Neural cell (in vitro differentiated cells): Measurements from ENCODE around the gene FGB. TPM values are rescaled to one million over a fixed set of nuclear protein-coding genes. Genes with fewer than 3 reads are reported as not detected.

ENCODE experiments used
- H2AFZ ChIP-seq: fragments of 200-600, 300-800 bp; sonication (generic), shearing (Covaris generic); 2 replicates; pipeline ENCODE4 v1.6.0; 2014; ENCODE audit warnings: low read depth, mild to moderate bottlenecking, antibody characterized with exemption, low read length, moderate library complexity
- H3F3A ChIP-seq: fragments of 200-600 bp; shearing (Covaris generic); 2 replicates; pipeline ENCODE4 v1.6.1; 2016; ENCODE audit warnings: mild to moderate bottlenecking, moderate library complexity, mixed read lengths, antibody characterized with exemption, low read length; ENCODE audit not compliant: insufficient read depth, poor library complexity, severe bottlenecking
- H3K27ac ChIP-seq: fragments of 200-600, 300-800 bp; sonication (generic), shearing (Covaris generic); 2 replicates; pipeline ENCODE4 v1.5.1; 2014; ENCODE audit warnings: mild to moderate bottlenecking, low read length, moderate library complexity
- H3K27me3 ChIP-seq: fragments of 300-800, 200-600 bp; sonication (generic), shearing (Covaris generic); 2 replicates; pipeline ENCODE4 v1.6.0; 2014; ENCODE audit warnings: mild to moderate bottlenecking, low read depth, low read length, moderate library complexity; ENCODE audit not compliant: insufficient read depth
- H3K36me3 ChIP-seq: fragments of 300-800, 200-600 bp; sonication (generic), shearing (Covaris generic); 2 replicates; pipeline ENCODE4 v1.5.1; 2014; ENCODE audit warnings: mild to moderate bottlenecking, antibody characterized with exemption, low read length, moderate library complexity; ENCODE audit not compliant: insufficient read depth
- H3K4me2 ChIP-seq: fragments of 300-800, 200-600 bp; sonication (generic), shearing (Covaris generic); 2 replicates; pipeline ENCODE4 v1.6.0; 2014; ENCODE audit warnings: mild to moderate bottlenecking, low read length
- H3K4me3 ChIP-seq: fragments of 300-800, 200-600 bp; sonication (generic), shearing (Covaris generic); 2 replicates; pipeline ENCODE4 v1.5.1; 2014; ENCODE audit warnings: mild to moderate bottlenecking, low read length, moderate library complexity
- H3K79me2 ChIP-seq: fragments of 200-600 bp; shearing (Covaris generic); replicated peaks from 2 replicates; pipeline ENCODE4 v1.6.0; 2014; ENCODE audit warnings: mild to moderate bottlenecking, low read length, moderate library complexity; ENCODE audit not compliant: insufficient read depth
- H3K9ac ChIP-seq: fragments of 300-800, 200-600 bp; sonication (generic), shearing (Covaris generic); 2 replicates; pipeline ENCODE4 v1.6.1; 2016; ENCODE audit warnings: mild to moderate bottlenecking, low read length, mixed read lengths
- H3K9me2 ChIP-seq: fragments of 200-600 bp; shearing (Covaris generic); 2 replicates; pipeline ENCODE4 v1.6.1; 2016; ENCODE audit warnings: mild to moderate bottlenecking, low read length, mixed read lengths; ENCODE audit not compliant: insufficient read depth
- H3K9me3 ChIP-seq: fragments of 200-600, 300-800 bp; sonication (generic), shearing (Covaris generic); 2 replicates; pipeline ENCODE4 v1.6.1; 2016; ENCODE audit warnings: mild to moderate bottlenecking, mixed run types, low read length, moderate library complexity, mixed read lengths
- H4K20me1 ChIP-seq: fragments of 200-600 bp; shearing (Covaris generic); 2 replicates; pipeline ENCODE4 v1.6.1; 2016; ENCODE audit warnings: mild to moderate bottlenecking, mixed run types; ENCODE audit not compliant: insufficient read depth
- CTCF ChIP-seq: fragments of 450-650 bp; IDR thresholded peaks from 2 replicates; pipeline ENCODE4 v1.5.1; 2014; ENCODE audit warnings: antibody characterized with exemption, mild to moderate bottlenecking, moderate library complexity; ENCODE audit not compliant: poor library complexity, severe bottlenecking
- EP300 ChIP-seq: fragments of 450-650 bp; conservative IDR thresholded peaks from 2 replicates; pipeline ENCODE4 v1.6.1; 2014; ENCODE audit warnings: antibody characterized with exemption, mild to moderate bottlenecking, moderate library complexity; ENCODE audit not compliant: poor library complexity, severe bottlenecking
- EZH2 ChIP-seq: fragments of 200-600, 300-800 bp; shearing (Covaris generic), sonication (generic); IDR thresholded peaks from 2 replicates; pipeline ENCODE4 v1.6.1; 2014; ENCODE audit warnings: antibody characterized with exemption, low read length, borderline replicate concordance, mild to moderate bottlenecking; ENCODE audit not compliant: insufficient read depth, poor library complexity, severe bottlenecking
- MXI1 ChIP-seq: fragments of 450-650 bp; conservative IDR thresholded peaks from 2 replicates; pipeline ENCODE4 v1.6.1; 2014; ENCODE audit warnings: antibody characterized with exemption, mild to moderate bottlenecking; ENCODE audit not compliant: poor library complexity, severe bottlenecking
- POLR2AphosphoS5 ChIP-seq: IDR thresholded peaks from 2 replicates; pipeline ENCODE4 v1.6.1; 2012
- RAD21 ChIP-seq: fragments of 450-650 bp; conservative IDR thresholded peaks from 2 replicates; pipeline ENCODE4 v1.6.1; 2014; ENCODE audit warnings: antibody characterized with exemption, mild to moderate bottlenecking, moderate library complexity
- REST ChIP-seq: IDR thresholded peaks from 2 replicates; pipeline ENCODE4 v1.6.1; 2012; ENCODE audit warnings: borderline replicate concordance
- SMC3 ChIP-seq: fragments of 450-650 bp; conservative IDR thresholded peaks from 2 replicates; pipeline ENCODE4 v1.6.1; 2014; ENCODE audit warnings: antibody characterized with exemption, mild to moderate bottlenecking, moderate library complexity; ENCODE audit not compliant: poor library complexity
- TAF1 ChIP-seq: IDR thresholded peaks from 2 replicates; pipeline ENCODE4 v1.6.1; 2012; ENCODE audit warnings: low read depth
- polyA plus RNA-seq: library from polyadenylated mRNA; depleted of rRNA; stranded (reverse); fragments of >200 nt; gene quantifications from 2 replicates; pipeline ENCODE4 v1.2.3, GENCODE V29; 2014

The FGB gene
- polyA plus RNA-seq, 1 donor from 2014 or later: not detected

GRCh38 chr4:154578919-154579318, 16.1 kb downstream of the FGB start:
- Histone ChIP-seq H3K79me2 (no peaks in the 10 kb centered on the region), H3K36me3 (no peaks in the 10 kb centered on the region)

GRCh38 chr4:154579927-154580326, 17.1 kb downstream of the FGB start:
- Histone ChIP-seq H4K20me1 (no peaks in the 10 kb centered on the region), H3K9me3 (no peaks in the 10 kb centered on the region), H3K4me2 (no peak overlapping the region), H3K36me3 (no peaks in the 10 kb centered on the region), H3K27me3 (no peaks in the 10 kb centered on the region), H2AFZ (no peak overlapping the region), H3K27ac (no peak overlapping the region), H3K4me3 (no peak overlapping the region), H3K9me2 (no peaks in the 10 kb centered on the region), H3K9ac (no peak overlapping the region), H3F3A (no peaks in the 10 kb centered on the region), H3K79me2 (no peaks in the 10 kb centered on the region)
- TF ChIP-seq CTCF (no peak), EZH2 (no peak), POLR2AphosphoS5 (no peak), TAF1 (no peak), EP300 (no peak), REST (no peak), SMC3 (no peak), MXI1 (no peak)

More at GRCh38 chr4:154578919-154579318, 16.1 kb downstream of the FGB start:
- Histone ChIP-seq H3K27me3 (no peaks in the 10 kb centered on the region), H3K4me2 (no peak overlapping the region), H4K20me1 (no peaks in the 10 kb centered on the region), H3F3A (no peaks in the 10 kb centered on the region), H3K27ac (no peak overlapping the region), H3K4me3 (no peak overlapping the region), H3K9ac (no peak overlapping the region), H3K9me2 (no peaks in the 10 kb centered on the region), H2AFZ (no peak overlapping the region), H3K9me3 (no peaks in the 10 kb centered on the region)
- TF ChIP-seq RAD21: no peak
- no peak for TF ChIP-seq TAF1
- no peak for TF ChIP-seq REST
- no peak for TF ChIP-seq POLR2AphosphoS5
- no peak for TF ChIP-seq CTCF
- no peak for TF ChIP-seq EZH2
